ENCODE measurements around the gene NANP. TPM values are rescaled to one million over a fixed set of nuclear protein-coding genes. Genes with fewer than 3 reads are reported as not detected.

The NANP gene
- polyA plus RNA-seq, 2 of the 4 experiments (the other 2 are of a cell fraction) = 11.2 to 11.4 TPM

DNA sequence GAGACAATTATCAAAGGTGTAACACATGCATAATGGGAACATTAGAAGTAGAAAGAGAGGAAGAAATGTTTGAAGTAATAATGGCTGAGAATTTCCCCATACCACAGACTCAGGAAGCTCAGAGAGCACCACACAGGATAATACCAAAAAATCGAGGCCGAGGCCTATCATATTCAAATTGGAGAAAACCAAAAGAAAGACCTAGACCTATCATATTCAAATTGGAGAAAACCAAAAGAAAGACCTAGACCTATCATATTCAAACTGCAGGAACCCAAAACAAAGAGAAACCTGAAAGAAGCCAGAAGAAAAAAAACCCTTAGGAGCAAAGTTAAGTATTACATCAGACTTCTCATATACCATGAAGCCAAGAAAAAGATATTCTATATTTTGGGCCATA lies 56.5 kb downstream of the NANP start:
- WGBS (ENCODE audit: missing lambda C conversion rate) = 88% methylated on average over 2 of the region's 2 CpGs
- DNase-seq (ENCODE audit: low read depth in 1 of 2, low spot score in 1 of 2) (no peak), FAIRE-seq (peak; percentile 91), ATAC-seq (no peak)
- H3K4me1 ChIP-seq = peaks cover 11% of the 10 kb centered on the region; the same call in 2 of the 3 replicates
- ChIA-PET CTCF (interaction anchor here (1.2 kb wide), 1 partner anchor 59 kb away, joined by 4 read pairs; no protein-coding TSS in a partner anchor), POLR2A (no interaction called here)
- H3K9me3 ChIP-seq = no peaks in the 10 kb centered on the region
- H3K27ac ChIP-seq = no peak overlapping the region
- H3K4me2 ChIP-seq = no peak overlapping the region
- no peak for TF ChIP-seq HDAC2 (IDR thresholded peaks at IDR 0.05)
- no peak for TF ChIP-seq POLR2AphosphoS2 (conservative IDR thresholded peaks at IDR 0.05; ENCODE audit: low read length)
- no peak for TF ChIP-seq CBX8 (IDR thresholded peaks at IDR 0.05)
- TF ChIP-seq RFX5 (IDR thresholded peaks at IDR 0.05) = no peak
- no peak overlapping the region for H3K4me3 ChIP-seq

DNA sequence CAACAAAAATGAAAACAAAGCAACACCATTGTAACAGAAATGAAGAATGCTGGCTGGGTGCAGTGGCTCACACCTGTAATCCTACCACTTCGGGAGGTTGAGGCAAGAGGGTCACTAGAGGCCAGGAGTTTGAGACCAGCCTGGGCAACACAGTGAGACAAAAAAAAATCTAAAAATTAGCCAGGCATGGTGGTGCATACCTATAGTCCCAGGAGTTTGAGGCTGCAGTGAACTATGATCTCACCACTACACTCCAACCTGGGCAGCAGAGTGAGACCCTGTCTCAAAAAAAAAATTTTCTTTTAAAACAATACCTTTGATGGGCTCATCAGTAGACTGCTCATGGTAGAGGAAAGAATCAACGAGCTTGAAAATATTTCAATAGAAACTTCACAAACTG lies 57.0 kb downstream of the NANP start:
- Histone ChIP-seq H3K27ac (no peak overlapping the region), H3K4me1 (peaks cover 11% of the 10 kb centered on the region; the same call in 2 of the 3 replicates), H3K4me3 (no peak overlapping the region), H3K4me2 (no peak overlapping the region), H3K9me3 (no peaks in the 10 kb centered on the region)
- ATAC-seq (no peak), FAIRE-seq (no peak), DNase-seq (ENCODE audit: low read depth in 1 of 2, low spot score in 1 of 2) (no peak)
- 87% methylated on average over 2 of the region's 2 CpGs for WGBS (ENCODE audit: missing lambda C conversion rate)
- CTCF ChIA-PET = interaction anchor here (1.2 kb wide), 1 partner anchor 59 kb away, joined by 4 read pairs; no protein-coding TSS in a partner anchor
- POLR2A ChIA-PET = no interaction called here
- TF ChIP-seq TP53 (CRISPR knock-in tag; IDR thresholded peaks at IDR 0.05) = no peak
- TF ChIP-seq CEBPB (IDR thresholded peaks at IDR 0.05) = no peak
- no peak for TF ChIP-seq SMC3 (IDR thresholded peaks at IDR 0.05)
- no peak for TF ChIP-seq MYC (IDR thresholded peaks at IDR 0.05; ENCODE audit: borderline replicate concordance, low read length)
- TF ChIP-seq CHD2 (IDR thresholded peaks at IDR 0.05; ENCODE audit: low read length, partially characterized antibody) = no peak
- TF ChIP-seq NPAS2 (CRISPR knock-in tag; IDR thresholded peaks at IDR 0.05; ENCODE audit: borderline replicate concordance) = no peak
- no peak for TF ChIP-seq SREBF2 (IDR thresholded peaks at IDR 0.05)
- no peak for TF ChIP-seq NFE2L2 (conservative IDR thresholded peaks at IDR 0.05; ENCODE audit: low read length)
- no peak for TF ChIP-seq FOSB (CRISPR knock-in tag; IDR thresholded peaks at IDR 0.05)
- TF ChIP-seq HEYL (CRISPR knock-in tag; IDR thresholded peaks at IDR 0.05) = no peak
- TF ChIP-seq RNF2 (IDR thresholded peaks at IDR 0.05; ENCODE audit: borderline replicate concordance, low read depth) = no peak
- no peak for TF ChIP-seq TFCP2L1 (CRISPR knock-in tag; IDR thresholded peaks at IDR 0.05)
- TF ChIP-seq RAD21 (conservative IDR thresholded peaks at IDR 0.05 in 1 of 2, IDR thresholded peaks at IDR 0.05 in 1 of 2) = no peak
- TF ChIP-seq, protein P1, sequence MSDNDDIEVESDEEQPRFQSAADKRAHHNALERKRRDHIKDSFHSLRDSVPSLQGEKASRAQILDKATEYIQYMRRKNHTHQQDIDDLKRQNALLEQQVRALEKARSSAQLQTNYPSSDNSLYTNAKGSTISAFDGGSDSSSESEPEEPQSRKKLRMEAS (IDR thresholded peaks at IDR 0.05) = no peak

DNA sequence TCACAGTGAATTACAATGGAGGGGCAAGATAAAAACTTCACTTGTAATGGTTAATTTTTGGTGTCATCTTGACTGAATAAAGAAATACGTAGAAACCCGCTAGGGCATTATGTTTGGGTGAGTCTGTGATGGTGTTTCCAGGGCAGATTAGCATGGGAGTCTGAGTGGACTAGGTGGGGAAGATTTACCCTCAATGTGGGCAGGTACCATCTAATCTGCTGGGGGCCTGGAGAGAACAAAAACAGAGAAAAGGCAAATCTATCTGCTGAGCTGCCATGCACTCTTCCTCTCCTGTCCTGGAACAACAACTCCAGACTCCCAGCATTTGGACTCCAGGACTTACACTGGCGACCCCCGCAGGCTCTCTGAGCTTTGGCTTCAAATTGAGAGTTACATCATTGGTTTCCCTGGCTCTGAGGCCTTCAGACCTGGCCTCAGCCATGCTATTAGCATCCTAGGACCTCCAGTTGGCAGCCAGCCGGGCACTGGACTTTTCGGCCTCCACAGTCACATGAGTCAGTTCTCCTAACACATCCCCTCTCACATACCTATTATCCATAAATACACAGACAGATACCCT lies 58.1 kb downstream of the NANP start:
- 85% methylated on average over 6 of the region's 6 CpGs for WGBS (ENCODE audit: missing lambda C conversion rate)
- TF ChIP-seq EP300 (IDR thresholded peaks at IDR 0.05) (no peak), HEYL (CRISPR knock-in tag; IDR thresholded peaks at IDR 0.05) (no peak), RFX5 (IDR thresholded peaks at IDR 0.05) (no peak), GATA3 (IDR thresholded peaks at IDR 0.05; ENCODE audit: borderline replicate concordance) (no peak), ZNF302 (CRISPR knock-in tag; IDR thresholded peaks at IDR 0.05) (no peak), RNF2 (IDR thresholded peaks at IDR 0.05; ENCODE audit: borderline replicate concordance, low read depth) (no peak), ZSCAN20 (CRISPR knock-in tag; IDR thresholded peaks at IDR 0.05) (no peak), JUNB (IDR thresholded peaks at IDR 0.05) (no peak), MYC (IDR thresholded peaks at IDR 0.05; ENCODE audit: borderline replicate concordance, low read length) (no peak), KDM5A (IDR thresholded peaks at IDR 0.05) (no peak), JUN (IDR thresholded peaks at IDR 0.05) (no peak), EHMT2 (IDR thresholded peaks at IDR 0.05; ENCODE audit: low read depth) (no peak)
- TF ChIP-seq, protein P2, sequence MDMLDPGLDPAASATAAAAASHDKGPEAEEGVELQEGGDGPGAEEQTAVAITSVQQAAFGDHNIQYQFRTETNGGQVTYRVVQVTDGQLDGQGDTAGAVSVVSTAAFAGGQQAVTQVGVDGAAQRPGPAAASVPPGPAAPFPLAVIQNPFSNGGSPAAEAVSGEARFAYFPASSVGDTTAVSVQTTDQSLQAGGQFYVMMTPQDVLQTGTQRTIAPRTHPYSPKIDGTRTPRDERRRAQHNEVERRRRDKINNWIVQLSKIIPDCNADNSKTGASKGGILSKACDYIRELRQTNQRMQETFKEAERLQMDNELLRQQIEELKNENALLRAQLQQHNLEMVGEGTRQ (IDR thresholded peaks at IDR 0.05) = no peak
- CTCF ChIA-PET = interaction anchor here (0.6 kb wide), 1 partner anchor 154 kb away, joined by 4 read pairs; no protein-coding TSS in a partner anchor
- H3K9me3 ChIP-seq = no peaks in the 10 kb centered on the region
- no peak overlapping the region for H3K4me3 ChIP-seq
- peaks cover 11% of the 10 kb centered on the region; the same call in 2 of the 3 replicates for H3K4me1 ChIP-seq
- no peak for DNase-seq (ENCODE audit: low read depth in 1 of 2, low spot score in 1 of 2)
- H3K4me2 ChIP-seq = no peak overlapping the region
- FAIRE-seq = no peak
- ATAC-seq = peak; percentile 49 to 62; a peak in 4 of 6 replicates
- H3K27ac ChIP-seq = no peak overlapping the region
- POLR2A ChIA-PET = no interaction called here
